Fibroblast of skin of abdomen (primary cell): Measurements from ENCODE around the gene AGMO.

Source experiments
- DNase-seq: peaks from one replicate; pipeline ENCODE4 v3.0.0-alpha.2; 2013

Gene AGMO

DNA sequence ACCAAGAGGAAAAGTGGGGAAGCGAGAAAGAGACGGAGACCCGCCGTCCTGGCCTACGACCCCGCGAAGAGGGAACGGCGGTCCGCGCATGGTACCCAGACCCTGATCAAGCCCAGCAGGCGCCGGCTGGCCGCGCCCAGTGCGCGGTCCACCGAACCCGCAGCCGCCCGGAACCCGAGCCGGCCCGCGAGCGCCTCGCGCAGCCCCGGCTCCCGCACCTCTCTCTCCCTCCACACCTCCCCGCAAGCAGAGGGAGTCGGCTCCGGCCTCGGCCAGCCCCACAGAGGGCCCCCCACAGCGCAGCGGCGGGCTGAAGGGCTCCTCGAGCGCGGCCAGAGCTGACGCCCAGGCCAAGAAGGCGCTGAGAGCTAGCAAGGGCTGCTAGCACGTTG is 164.7 kb downstream of the AGMO start:
- DNase-seq, result no peak

DNA sequence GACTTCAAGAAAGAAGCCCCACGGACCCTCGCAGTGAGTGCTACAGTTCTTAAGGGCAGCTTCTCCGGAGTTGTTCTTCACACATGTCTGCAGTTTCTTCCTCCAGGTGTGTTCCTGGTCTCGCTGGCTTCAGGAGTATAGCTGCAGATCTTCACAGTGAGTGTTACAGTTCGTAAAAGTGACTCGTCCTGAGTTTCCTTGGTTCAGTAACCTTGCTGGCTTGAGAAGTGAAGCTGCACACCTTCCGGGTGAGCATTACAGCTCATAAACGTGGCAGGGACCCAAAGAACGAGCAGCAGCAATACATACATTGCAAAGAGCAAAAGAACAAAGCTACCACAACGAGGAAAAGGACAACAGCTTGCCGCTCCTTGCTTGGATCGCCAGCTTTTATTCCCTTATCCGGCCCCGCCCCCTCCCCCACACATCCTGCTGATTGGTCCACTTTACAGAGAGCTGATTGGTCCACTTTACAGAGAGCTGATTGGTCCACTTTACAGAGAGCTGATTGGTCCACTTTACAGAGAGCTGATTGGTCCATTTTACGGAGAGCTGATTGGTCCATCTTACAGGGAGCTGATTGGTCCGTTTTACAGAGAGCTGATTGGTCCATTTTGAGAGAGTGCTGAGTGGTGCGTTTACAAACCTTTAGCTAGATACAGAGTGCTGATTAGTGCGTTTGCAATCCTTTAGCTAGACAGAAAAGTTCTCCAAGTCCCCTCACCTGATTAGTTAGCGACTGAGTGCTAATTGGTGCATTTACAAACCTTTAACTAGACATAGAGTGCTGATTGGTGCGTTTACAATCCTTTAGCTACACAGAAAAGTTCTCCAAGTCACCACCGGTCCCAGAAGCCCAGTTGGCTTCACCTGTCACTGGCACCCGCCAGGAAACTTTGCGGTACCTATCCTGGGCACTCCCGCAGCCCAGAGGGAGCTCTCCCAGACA is 165.3 kb downstream of the AGMO start:
- no peak for DNase-seq

DNA sequence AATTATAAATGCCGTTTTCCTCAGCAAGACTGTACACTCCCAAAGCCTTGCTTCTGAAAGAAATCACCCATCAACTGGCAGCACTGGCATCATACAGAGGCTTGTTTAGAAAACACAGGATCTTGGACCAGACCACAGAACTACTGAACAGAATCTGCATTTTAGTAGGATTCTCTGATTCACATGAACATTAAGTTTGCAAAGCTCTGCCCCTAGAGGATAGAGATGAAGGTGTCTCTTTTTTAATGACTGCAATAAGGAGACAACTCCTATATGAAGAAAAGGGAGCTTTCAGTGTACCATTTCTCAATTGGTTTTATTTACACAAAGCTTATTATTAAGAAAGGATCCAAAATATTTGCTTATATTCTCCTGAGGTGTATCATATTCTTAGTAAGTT is 172.7 kb downstream of the AGMO start:
- DNase-seq, result no peak

DNA sequence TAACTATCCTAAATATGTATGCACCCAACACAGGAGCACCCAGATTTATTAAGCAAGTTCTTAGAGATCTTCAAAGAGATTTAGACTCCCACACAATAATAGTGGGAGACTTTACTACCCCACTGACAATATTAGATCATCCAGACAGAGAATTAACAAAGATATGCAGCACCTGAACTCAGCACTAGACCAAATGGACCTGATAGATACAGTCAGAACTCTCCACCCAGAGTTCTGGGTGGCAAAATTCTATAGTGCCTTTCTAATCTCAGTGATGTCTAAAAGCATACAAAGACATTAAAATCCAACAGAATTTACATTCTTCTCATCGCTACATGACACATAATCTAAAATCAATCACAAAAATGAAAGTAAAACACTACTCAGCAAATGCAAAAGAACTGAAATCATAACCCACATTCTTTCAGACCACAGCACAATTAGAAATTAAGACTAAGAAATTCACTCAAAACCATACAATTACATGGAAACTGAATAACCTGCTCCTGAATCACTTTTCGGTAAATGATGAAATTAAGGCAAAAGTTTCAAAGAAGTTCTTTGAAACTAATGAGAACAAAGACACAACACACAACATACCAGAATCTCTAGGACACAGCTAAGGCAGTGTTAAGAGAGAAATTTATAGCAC is 183.2 kb downstream of the AGMO start:
- peak; percentile 52 for DNase-seq

DNA sequence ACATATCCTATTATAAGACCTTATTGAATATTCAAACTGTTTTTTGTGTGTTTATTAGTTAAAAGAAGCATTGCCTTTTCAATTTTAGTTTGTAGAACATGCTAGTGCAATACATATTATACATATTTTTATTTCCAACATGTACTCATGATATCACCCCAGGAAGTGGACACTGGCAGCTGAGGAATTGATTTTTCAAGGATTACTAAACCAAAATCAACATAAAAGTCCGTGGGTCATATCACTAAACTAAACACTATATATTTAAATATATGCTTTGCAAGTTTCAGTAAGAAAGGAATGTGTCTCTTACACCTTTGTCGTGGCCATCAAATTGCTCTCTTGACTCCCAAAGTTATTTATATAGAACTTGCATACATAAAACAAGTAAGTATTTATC is 185.2 kb downstream of the AGMO start:
- no peak for DNase-seq

DNA sequence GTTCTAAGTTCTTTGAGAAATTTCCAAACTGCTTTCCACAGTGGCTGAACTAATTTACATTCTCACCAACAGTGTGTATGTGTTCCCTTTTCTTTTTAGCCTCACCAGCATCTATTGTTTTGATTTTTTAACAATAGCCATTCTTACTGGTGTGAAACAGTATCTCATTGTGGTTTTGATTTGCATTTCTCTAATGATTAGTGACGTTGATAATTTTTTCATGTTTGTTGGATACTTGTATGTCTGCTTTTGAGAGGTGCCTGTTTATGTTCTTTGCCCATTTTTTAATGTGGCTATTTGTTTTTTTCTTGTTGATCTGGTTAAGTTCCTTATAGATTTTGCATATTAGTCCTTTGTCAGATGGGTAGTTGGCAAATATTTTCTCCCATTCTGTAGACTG is 191.4 kb downstream of the AGMO start:
- no peak for DNase-seq

DNA sequence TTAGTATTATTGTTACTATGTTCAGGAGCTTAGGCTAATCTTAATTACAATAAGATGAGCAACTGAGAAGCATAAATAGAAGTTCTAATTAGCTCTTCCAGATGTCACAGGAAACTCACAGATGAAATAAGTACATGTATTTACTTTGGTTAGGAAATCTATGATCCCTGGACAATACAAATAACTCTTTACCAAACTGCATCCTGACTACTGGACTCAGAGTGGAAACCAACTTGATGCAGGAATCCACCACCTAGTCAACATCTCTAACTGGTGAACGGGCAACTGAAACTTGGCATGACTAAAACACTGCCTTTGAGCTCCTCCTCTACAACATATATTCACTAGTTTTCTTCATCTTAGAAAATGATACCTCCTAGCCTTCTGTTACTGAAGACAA is 193.2 kb downstream of the AGMO start:
- no peak for DNase-seq

DNA sequence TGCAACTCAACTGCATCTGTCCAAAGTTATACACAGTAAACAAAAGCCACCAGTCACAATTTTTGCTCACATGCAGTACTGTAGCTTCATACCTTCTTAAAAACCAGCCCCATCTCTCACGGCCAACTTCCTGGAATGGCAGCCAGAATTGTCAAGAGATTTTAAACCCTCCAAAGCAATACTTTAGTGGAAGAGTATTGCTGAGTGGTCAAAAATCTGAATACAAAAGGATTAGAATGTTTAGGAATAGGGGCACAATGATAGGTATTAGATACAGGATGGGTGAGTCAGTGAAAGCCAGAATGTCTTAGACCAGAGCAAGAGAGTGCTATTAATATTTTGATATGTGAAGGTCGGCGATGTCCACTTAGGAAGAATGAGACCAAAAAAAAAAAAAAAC is 193.9 kb downstream of the AGMO start:
- no peak for DNase-seq

DNA sequence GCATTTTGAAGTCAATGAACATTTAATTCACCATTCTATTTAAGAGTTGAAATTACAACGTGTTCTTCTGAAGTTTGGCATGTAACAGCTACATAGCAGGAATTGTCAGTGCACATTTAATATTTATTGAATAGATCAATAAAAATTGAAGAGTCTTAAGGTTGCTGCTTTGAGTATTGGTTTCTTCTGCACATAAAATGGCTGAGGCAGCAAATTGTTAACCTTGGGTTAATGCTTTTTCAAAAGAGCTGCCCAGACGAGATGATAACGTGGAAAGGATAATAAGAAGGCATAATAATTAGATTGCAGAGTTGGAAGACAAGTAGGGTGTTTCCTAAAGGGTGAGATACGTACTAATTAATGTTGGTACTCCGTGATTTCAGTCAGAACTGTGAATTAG is 203.7 kb downstream of the AGMO start:
- no peak for DNase-seq

DNA sequence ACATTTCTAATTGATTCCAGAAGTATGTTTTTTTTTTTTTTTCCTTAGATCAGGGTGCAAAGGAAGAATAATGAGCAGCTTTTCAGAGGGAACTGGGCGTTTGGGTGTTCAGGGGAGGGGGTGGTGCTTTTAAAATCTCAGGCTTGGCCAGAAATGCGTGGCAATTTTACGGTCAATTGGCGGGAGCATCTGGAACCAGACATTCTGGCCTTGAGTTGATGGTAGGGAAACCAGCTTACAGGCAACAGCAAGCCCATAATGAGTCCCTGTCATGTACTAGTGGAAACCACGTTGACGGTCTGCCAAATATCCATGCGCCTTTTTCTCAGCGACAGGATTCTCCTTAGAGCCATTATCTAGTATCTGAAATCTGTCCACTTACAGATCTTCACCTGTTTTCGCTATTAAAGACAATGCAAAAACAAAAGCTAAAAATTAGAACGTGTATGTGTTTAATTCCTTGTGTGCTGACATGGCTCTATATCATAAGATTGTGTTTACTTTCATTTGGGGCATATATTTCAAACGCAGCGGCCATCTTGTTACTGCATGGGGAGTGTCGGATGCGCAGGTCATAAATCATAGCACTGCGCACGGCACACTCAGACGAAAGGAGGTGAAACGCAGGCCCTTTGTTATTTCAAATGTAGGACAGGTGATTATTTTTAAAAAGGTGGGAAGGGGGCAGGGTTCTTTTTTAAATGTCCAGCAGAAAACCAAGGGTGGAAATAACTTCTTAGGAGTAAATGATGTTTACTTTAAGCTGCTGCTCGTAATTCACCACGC is 209.2 kb downstream of the AGMO start:
- no peak for DNase-seq

DNA sequence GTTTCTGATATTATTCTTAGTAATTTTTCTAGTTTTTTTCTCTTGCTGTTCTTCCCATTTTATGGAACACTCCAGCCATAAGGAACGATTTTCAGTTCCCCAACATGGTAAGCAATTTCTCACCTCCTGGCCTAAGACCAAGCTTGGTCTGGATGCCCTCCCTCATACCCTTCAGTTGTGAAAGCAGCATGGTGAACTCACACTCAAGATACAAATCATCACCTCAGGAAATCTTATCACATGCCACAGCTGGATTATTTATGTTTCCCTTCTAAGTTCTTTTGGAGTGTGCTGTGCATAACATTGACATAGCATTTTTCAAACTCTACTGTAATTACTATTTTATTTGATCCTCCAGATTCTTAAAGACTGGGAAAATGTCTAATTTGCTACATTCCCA is 216.6 kb downstream of the AGMO start:
- no peak for DNase-seq

DNA sequence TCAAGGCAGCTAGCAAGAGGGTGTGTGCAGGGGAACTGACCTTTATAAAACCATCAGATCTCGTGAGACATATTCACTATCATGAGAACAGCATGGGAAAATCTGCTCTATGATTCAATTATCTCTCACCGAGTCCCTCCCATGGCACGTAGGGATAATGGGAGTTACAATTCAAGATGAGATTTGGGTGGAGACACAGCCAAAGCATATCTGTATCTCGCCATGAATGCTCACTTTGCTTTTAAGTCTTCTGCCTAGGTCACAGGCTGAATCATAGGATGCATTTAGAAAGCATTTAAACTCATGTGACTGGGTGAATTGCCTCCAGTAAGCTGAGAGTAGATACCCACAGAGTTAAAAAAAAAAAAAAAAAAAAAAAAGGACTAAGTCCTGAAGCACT is 220.0 kb downstream of the AGMO start:
- no peak for DNase-seq

DNA sequence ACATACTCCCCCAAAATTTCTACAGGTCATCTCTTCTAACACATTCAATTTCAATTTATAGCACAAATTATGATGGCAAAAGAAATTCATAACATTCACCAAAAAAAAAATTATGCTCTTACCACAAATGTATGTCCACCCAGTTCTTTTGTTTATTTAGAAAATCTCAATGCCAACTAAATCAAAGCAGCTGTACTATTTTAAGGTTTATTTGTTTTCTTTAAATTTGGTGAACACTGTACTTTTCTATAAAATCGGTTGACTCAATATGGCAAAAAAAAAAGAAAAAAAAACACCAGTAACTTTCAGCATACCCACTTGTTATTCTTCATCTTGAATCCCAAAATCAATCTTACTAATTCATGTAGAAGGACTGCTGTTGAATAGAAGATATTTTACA is 225.7 kb downstream of the AGMO start:
- DNase-seq, result no peak

DNA sequence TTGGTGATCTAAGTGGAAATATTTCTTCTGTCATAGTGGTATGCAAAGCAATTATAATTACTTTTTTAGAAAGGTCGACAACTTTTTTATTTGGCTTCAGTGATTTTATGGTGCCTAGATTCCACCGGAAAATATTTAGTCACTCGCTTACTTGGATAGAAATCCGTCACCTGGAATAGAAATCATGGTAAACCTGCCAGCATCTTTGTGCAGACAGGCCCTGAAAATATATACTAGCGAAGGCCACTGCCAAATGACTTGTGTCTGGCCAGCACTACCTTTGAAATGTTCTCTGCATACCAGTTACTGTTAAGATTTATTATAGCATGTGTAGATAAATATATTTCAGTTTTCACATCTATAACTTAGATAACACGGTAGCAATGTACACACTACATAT is 226.4 kb downstream of the AGMO start:
- DNase-seq, result no peak

DNA sequence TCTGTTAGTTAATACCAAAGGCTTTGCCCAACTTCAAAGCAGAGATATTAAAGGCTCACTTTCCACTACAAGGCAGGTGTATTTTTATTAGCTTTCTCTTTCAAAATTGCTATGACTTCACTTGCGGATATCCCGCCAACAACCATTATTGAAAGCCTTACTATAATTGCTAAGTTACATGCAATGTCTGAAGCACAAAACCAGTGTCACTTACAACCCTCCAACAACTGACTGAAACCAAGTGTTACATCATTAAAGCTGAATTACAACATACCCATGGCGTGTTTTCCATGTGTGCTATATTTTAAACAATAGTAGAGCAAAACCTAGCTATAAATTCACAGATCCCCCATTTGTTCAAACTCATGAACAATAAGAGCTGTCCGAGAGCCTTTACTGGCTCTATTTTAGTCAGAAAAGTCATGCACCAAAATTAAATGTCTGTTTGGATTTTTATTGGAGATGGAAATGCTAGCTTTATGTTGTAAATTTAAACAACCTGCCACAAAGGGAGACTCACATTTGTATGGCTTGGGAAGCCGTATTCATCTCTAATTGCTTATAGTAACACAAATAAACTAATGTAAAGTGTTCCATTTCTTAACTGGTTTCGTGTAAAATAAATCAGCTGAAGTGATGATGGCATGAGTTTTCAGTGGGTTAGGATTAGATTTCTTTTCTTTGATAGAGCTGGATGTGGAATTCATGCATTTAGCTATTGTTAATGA is 227.1 kb downstream of the AGMO start:
- DNase-seq, result peak; percentile 15

DNA sequence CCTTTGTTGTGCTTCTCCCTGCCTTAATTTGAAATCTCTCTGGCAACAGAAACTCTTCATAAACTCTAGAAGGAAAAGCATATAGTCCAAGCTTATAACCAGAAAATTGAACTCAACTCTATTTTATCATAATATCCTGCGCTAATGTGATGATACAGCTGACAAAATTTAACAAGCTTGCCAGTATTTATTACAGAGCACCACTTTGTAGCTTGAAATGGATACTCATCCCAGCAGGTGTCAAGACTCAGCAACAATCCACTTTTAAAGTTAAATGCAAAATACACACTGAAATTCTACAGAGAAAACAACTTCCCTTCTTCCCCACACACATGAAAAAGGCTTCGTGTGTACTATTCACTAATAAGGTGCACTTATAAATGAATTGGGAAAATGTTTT is 228.9 kb downstream of the AGMO start:
- no peak for DNase-seq

DNA sequence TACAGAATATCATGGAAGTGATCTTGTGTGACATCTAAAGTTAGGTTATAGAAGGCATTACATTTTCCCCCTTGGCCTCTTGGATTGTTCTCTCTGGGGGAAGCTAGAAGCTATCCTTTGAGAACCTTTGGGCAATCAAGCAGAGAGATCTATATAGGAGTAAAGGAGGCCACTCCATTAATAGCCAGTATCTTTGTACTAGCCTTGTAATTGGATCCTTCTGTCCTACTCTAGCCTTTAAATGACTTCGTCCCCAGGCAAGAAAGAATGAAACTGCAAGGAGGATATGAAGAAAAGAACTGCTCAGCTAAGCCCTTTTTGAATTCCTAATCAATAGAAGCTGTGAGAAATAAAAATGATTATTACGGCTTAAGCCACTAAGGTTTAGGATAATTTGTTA is 230.9 kb downstream of the AGMO start:
- DNase-seq, result no peak

DNA sequence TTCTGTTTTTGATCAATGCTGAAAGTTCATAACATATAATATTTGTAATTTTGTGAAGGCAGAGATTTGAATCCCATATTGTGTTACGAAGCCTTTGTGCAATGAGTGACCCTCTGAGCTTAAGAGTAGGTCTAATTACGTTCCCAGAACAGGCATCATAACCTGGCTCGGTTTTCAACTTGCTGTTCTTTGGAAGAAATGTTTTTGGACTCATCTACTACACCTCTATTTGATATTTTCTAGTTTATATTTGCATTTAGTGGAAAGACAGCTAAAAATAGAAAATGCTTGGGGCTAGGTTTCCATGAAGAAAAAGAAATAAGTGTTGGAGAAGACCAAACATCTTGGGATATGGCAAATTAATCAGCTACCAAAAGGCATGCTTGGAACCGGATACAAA is 234.8 kb downstream of the AGMO start:
- no peak for DNase-seq

DNA sequence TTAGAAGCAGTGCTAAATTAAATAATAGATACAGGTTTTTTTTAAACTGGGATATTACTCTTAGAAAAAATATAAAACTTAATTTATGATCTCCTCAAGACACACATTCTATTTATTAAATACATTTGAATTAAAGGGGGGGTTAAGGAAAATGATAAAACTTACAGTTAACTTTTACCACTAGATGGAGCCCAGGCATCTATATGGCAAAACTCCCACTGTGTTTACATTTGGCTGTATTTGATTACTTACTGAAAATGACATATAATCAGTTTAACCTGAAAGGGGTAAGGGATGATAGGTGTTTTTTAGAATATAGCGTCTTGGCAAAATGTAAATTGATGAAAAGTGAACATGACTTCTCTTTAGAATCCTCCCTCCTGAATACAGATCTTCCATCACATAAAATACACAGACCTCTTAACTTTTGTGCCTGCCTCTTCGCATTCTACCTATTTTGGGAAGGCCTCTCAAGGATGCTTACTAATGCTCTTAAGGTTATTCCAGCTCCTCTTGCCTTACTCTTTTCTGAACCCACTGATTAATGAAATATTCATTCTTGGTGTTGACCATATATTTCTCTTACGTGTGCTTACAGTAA is 235.7 kb downstream of the AGMO start:
- no peak for DNase-seq

DNA sequence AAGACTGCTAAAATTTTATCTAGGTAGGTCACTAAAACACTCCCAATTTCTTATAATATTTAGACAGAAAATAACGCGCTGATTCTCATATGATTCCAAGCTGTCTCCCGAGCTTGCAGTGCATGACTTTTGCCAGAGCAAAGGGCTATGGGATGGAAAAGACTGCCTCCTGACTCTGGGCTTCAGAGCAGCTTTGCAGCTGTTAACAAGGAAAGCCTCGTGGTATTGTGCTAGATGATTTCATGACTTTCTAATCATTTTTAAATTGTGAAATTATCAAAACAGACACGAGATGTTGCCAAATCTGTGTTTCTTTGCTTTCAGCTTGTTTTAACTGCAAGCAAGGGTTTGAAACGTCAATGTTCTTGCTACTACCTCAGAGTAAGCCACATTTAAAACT is 238.3 kb downstream of the AGMO start:
- DNase-seq, result no peak

DNA sequence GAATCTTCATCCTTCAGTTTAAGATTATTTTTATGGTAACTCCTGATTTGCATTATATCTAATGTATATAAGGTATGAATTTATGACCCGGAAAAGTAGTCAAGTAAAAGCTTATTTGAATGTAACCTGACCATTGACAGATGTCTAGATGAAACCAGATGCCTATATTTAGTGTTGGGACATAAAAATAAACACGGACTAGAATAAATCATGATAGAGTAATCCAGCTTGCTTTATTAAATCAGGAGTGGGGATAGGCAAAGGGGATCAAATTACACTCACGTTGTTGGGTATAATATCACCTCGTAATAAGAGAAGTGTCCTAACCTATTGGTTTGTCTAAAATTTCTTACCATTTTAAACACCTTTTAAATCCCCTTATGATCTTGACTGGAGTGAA is 244.6 kb downstream of the AGMO start:
- no peak for DNase-seq

DNA sequence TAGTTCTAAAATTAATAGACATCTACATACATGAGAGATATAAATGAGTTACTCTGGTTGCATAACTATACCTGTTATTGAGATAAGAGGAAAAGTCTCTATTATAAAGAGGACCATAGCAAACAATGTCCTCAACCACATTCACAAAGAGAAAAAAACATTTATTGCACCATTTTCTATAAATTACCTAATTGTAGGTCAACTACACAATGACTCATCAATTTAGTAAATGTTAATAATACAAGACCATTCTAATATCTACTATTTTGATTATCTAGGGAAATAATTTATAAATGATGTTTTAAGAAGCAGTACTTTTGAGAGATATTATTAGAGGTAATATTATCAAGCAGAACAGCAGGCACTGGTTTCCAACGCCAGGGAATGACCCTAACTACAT is 246.1 kb downstream of the AGMO start:
- DNase-seq, result no peak
